NCI-H2107 treated with DMSO at 0.1 percent for 48 hours (cell line): Measurements from ENCODE around the gene PEX10.
"Not testable (repeated sequence)": the region's sequence is repeated elsewhere in the genome, so short reads cannot be mapped to it uniquely, and the experiment has no call there.

Experiments
- DNase-seq: peaks from one replicate; lab custom pipeline; 2025; ENCODE audit not compliant: unreplicated experiment; lab: John Stamatoyannopoulos, UW

The PEX10 gene

GRCh38 chr1:2443277-2444137, 31.1 kb upstream of the PEX10 start:
- DNase-seq = no peak

- no peak for DNase-seq
These were observed 30.3 kb upstream of the PEX10 start for GRCh38 chr1:2442661-2443060.

GRCh38 chr1:2441746-2442145, 29.4 kb upstream of the PEX10 start:
- DNase-seq = no peak

GRCh38 chr1:2440346-2440745, 28.0 kb upstream of the PEX10 start:
- not testable (repeated sequence) for DNase-seq

- no peak for DNase-seq
These were observed 27.0 kb upstream of the PEX10 start for GRCh38 chr1:2439369-2439768.

GRCh38 chr1:2438641-2439040, 26.3 kb upstream of the PEX10 start:
- no peak for DNase-seq

- no peak for DNase-seq
These were observed 25.7 kb upstream of the PEX10 start for GRCh38 chr1:2438038-2438437.

GRCh38 chr1:2437617-2438016, 25.3 kb upstream of the PEX10 start:
- no peak for DNase-seq

GRCh38 chr1:2436876-2437275, 24.5 kb upstream of the PEX10 start:
- no peak for DNase-seq

GRCh38 chr1:2435746-2436355, 23.5 kb upstream of the PEX10 start:
- no peak for DNase-seq

- no peak for DNase-seq
These were observed 22.7 kb upstream of the PEX10 start for GRCh38 chr1:2435091-2435490.

- no peak for DNase-seq
These were observed 21.7 kb upstream of the PEX10 start for GRCh38 chr1:2433936-2434655.

- no peak for DNase-seq
These were observed 20.8 kb upstream of the PEX10 start for GRCh38 chr1:2433196-2433595.

- DNase-seq = no peak
These were observed 20.1 kb upstream of the PEX10 start for GRCh38 chr1:2432441-2432844.

- no peak for DNase-seq
These were observed 19.2 kb upstream of the PEX10 start for GRCh38 chr1:2431518-2431917.

GRCh38 chr1:2431103-2431502, 18.7 kb upstream of the PEX10 start:
- no peak for DNase-seq

- no peak for DNase-seq
These were observed 18.2 kb upstream of the PEX10 start for GRCh38 chr1:2430592-2430973.

GRCh38 chr1:2429780-2430591, 17.6 kb upstream of the PEX10 start:
- DNase-seq = no peak

- no peak for DNase-seq
These were observed 16.1 kb upstream of the PEX10 start for GRCh38 chr1:2428490-2428889.

GRCh38 chr1:2427976-2428375, 15.6 kb upstream of the PEX10 start:
- no peak for DNase-seq

GRCh38 chr1:2427051-2427450, 14.7 kb upstream of the PEX10 start:
- DNase-seq = no peak
